ENCODE data around the gene MPND.

GRCh38 chr19:4326215-4326836 lies 17.0 kb upstream of the MPND start:
- TF ChIP-seq CTCF (IDR thresholded peaks at IDR 0.05 in 4 of 5, conservative IDR thresholded peaks at IDR 0.05 in 1 of 5), result no peak
- no peak for TF ChIP-seq POLR2A (IDR thresholded peaks at IDR 0.05)
